ENCODE results near the gene SUN5.
"Not testable (repeated sequence)": the region's sequence is repeated elsewhere in the genome, so short reads cannot be mapped to it uniquely, and the experiment has no call there.

Gene SUN5

DNA sequence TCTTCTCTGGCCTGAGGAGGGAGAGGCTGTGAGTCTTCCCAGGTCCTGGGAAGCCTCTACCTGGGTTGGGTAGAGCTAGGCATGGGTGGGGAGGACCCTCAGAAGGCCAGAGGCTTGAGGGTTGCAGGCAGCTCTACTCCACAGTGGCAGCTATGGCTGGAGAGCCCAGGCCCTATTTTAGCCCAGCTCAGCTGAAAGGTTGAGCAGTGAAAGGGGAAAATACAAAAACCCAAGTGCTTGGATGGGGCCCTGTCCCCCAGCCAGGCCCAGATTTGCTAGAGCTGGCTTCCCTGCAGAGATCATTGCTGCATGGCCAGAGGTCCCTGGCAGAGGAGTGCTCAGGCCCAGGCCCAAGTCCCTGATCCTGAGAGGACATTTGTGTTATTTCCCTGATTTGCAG lies 45.7 kb downstream of the SUN5 start:
- no peak overlapping the region for H3K4me3 ChIP-seq
- TF ChIP-seq, protein P1, sequence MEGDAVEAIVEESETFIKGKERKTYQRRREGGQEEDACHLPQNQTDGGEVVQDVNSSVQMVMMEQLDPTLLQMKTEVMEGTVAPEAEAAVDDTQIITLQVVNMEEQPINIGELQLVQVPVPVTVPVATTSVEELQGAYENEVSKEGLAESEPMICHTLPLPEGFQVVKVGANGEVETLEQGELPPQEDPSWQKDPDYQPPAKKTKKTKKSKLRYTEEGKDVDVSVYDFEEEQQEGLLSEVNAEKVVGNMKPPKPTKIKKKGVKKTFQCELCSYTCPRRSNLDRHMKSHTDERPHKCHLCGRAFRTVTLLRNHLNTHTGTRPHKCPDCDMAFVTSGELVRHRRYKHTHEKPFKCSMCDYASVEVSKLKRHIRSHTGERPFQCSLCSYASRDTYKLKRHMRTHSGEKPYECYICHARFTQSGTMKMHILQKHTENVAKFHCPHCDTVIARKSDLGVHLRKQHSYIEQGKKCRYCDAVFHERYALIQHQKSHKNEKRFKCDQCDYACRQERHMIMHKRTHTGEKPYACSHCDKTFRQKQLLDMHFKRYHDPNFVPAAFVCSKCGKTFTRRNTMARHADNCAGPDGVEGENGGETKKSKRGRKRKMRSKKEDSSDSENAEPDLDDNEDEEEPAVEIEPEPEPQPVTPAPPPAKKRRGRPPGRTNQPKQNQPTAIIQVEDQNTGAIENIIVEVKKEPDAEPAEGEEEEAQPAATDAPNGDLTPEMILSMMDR (IDR thresholded peaks at IDR 0.05), result no peak
- DNase-seq (ENCODE audit: low spot score), result no peak
- no peak overlapping the region for H3K27ac ChIP-seq

DNA sequence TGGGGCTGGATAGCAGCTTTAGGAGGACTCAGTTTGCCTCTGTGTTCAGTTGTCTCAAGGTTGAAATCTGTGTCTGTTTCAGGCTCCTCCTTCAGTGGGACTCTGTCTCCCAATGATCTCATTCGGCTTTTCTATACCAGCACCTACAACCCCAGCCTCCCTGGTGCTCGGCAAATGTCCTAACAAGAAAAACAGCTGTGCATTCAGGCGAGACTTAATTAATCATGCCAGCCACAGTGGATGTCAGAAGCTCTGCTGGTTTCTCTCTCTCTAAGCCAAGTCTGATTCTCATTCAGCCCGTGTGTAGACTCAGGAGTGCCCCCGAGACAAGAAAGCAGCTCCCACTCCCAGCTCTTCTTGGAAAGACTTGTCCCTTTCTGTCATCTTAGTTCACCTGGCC lies 46.8 kb downstream of the SUN5 start:
- no peak overlapping the region for H3K4me3 ChIP-seq
- no peak overlapping the region for H3K27ac ChIP-seq
- TF ChIP-seq, protein P1 (IDR thresholded peaks at IDR 0.05), result no peak
- DNase-seq (ENCODE audit: low spot score), result no peak

DNA sequence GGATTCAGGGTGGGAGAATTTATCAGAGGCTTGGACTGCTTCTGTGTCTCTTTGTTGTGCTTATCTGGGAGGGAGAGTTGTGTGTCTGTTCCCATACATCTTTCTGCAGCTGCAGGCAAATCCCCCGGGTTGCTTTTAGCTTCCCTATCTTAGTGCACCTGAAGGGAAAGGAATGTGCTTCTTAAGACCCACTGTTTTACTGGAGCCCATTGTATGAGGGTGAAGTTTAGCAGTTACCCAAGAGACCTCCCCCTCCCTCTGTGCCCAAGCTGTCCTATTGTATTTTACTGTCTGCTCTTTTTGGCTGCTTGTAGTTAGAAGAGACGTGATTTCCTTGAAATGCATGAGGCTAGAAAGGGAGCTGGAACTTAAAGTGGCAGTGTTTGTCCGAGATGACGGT lies 53.7 kb downstream of the SUN5 start:
- not testable (repeated sequence) for H3K4me3 ChIP-seq, H3K27ac ChIP-seq

DNA sequence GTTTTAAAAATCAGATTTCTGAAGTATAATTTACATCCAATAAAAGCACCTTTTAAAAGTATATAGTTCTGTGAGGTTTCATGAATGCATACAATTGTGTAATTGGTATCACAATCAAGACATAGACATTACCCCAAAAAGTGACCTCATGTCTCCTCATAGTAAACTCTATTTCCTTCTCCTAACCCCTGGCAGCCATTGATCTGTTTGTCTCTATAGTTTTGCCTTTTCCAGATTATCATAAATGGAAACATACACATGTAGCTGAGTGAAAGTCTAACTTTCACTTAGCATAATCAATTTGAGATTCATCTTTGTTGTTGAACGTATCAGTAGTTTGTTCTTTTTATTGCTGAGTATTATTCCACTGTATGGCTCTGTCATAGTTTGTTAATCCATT lies 57.6 kb downstream of the SUN5 start:
- Histone ChIP-seq H3K4me3 (no peak overlapping the region), H3K27ac (no peak overlapping the region)
- no peak for DNase-seq (ENCODE audit: low spot score)
- TF ChIP-seq, protein P1 (IDR thresholded peaks at IDR 0.05), result no peak

More for the DNA sequence above, 53.7 kb downstream of the SUN5 start:
- DNase-seq (ENCODE audit: low spot score), result not testable (repeated sequence)

DNA sequence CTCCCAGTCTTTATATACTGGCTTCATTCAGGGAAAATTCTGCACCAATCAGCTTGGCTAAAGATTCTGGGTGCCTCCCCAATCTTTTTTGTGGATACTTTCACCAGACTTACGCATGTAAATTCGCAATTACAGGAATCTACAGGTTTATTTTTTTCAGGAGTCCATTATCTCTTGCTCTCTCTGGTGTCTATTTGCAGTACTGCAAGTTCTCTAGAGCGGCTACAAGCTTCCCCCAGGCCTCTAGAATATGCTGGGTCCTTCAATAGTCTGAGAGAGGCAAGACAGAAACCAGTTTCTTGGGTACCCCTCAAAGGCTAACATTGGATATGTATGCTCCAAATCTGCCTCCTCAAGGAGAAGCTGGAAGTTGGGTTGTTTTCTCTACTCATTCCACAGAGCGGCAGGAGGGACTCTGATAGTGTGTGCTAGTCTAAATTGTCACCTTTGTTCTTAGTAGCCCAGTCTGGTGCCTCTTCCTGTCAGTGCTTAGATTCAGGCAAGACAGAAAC lies 58.5 kb downstream of the SUN5 start:
- H3K4me3 ChIP-seq, result no peak overlapping the region
- DNase-seq (ENCODE audit: low spot score), result no peak
- TF ChIP-seq, protein P1 (IDR thresholded peaks at IDR 0.05), result no peak
- H3K27ac ChIP-seq, result no peak overlapping the region

DNA sequence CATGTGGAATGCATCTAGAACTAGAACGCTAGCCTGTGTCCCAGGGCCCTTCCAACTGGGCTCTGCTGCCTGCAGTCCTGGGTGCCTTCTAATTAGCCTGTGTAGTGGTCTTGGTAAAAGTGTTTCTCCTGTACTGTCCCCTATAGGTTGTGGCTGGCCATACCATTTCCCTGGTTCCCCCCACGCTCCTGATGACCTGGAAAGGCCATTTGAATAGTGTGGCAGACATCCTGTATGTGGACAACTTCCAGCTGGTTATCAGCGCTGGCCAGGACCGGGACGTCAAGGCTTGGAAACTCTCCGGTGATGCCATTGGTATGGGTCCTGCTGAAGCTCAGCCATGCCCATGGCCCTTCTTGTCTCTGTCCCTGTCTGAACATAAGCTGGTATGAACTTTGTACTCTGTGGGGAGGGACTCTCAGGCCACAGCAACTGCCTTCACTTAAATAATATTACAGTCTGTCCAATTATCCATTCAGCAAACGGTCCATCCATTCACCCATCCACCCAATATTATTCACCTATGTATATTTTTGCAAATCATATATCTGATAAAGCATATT lies 60.7 kb downstream of the SUN5 start:
- H3K27ac ChIP-seq, result no peak overlapping the region
- TF ChIP-seq, protein P1 (IDR thresholded peaks at IDR 0.05), result no peak
- DNase-seq (ENCODE audit: low spot score), result no peak

DNA sequence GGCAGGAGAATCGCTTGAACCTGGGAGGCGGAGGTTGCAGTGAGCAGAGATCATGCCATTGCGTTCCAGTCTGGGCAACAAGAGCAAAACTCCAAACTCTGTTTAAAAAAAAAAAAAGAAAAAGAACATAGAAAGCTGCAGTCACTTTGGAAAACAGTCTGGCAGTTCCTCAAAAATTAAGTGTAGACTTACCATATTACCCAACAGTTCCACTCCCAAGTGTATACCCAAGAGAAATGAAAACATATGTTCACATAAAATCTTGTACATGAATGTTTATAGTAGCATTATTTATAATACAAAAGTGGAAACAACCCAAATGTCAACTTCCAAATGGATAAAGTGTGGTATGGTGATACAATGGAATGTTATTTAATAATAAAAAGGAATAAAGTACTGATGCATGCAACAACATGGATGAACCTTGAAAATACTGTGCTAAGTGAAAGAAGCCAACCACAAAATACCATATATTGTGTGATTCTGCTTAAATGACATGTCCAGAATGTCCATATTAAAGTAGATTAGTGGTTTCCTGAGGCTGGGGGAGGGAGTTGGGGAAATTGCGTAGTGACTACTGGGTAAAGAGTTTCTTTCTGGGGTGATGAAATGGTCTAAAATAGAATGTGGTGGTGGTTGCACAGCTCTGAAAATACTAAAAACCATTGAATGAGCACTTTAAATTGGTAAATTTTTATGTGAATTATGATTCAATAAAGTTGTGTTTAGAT lies 62.9 kb downstream of the SUN5 start:
- TF ChIP-seq, protein P1 (IDR thresholded peaks at IDR 0.05), result no peak
- DNase-seq (ENCODE audit: low spot score), result no peak
- H3K27ac ChIP-seq, result no peak overlapping the region
- H3K4me3 ChIP-seq, result no peak overlapping the region

More for the DNA sequence above, 60.7 kb downstream of the SUN5 start:
- H3K4me3 ChIP-seq, result no peak overlapping the region

Data from coronary artery (tissue), 2 donors.